Fibroblast of mammary gland (primary cell): ENCODE measurements around the gene CMIP.

ENCODE experiments used
- DNase-seq: peaks from one replicate; pipeline ENCODE4 v3.0.0-alpha.2; 2010; ENCODE audit warnings: low read depth
- H3K4me3 ChIP-seq: 2 replicates; pipeline ENCODE4 v1.5.1; 2011; ENCODE audit warnings: low read depth, mild to moderate bottlenecking, low read length, moderate library complexity; ENCODE audit not compliant: control insufficient read depth
- CTCF ChIP-seq: conservative IDR thresholded peaks from 2 replicates; pipeline ENCODE4 v1.5.1; 2011; ENCODE audit warnings: low read depth, low read length, inconsistent platforms; ENCODE audit not compliant: control insufficient read depth, insufficient read depth

CMIP gene

GRCh38 chr16:81745704-81746558 lies 301.3 kb downstream of the CMIP start:
- peak; percentile 41 for DNase-seq
- TF ChIP-seq CTCF, result no peak
- peak overlapping the region; percentile 38 for H3K4me3 ChIP-seq

GRCh38 chr16:81746566-81746965 lies 302.0 kb downstream of the CMIP start:
- H3K4me3 ChIP-seq, result peak overlapping the region; percentile 38
- TF ChIP-seq CTCF, result no peak
- no peak for DNase-seq

- no peak for DNase-seq
- H3K4me3 ChIP-seq, result no peak overlapping the region
- no peak for TF ChIP-seq CTCF
These were observed 304.0 kb downstream of the CMIP start for GRCh38 chr16:81748476-81749198.

- no peak for DNase-seq
- no peak overlapping the region for H3K4me3 ChIP-seq
- no peak for TF ChIP-seq CTCF
These were observed 307.7 kb downstream of the CMIP start for GRCh38 chr16:81752225-81752875.

GRCh38 chr16:81752876-81753227 lies 308.2 kb downstream of the CMIP start:
- TF ChIP-seq CTCF, result no peak
- no peak overlapping the region for H3K4me3 ChIP-seq
- no peak for DNase-seq

GRCh38 chr16:81754858-81755257 lies 310.2 kb downstream of the CMIP start:
- DNase-seq, result no peak
- no peak overlapping the region for H3K4me3 ChIP-seq
- TF ChIP-seq CTCF, result no peak
